DMS 273 (cell line): ENCODE data around the gene PLAGL2.
"Not testable (repeated sequence)": the region's sequence is repeated elsewhere in the genome, so short reads cannot be mapped to it uniquely, and the experiment has no call there.

Experiments used
- DNase-seq: peaks from one replicate; lab custom pipeline; 2025; ENCODE audit not compliant: unreplicated experiment; lab: John Stamatoyannopoulos, UW

Gene PLAGL2, protein sequence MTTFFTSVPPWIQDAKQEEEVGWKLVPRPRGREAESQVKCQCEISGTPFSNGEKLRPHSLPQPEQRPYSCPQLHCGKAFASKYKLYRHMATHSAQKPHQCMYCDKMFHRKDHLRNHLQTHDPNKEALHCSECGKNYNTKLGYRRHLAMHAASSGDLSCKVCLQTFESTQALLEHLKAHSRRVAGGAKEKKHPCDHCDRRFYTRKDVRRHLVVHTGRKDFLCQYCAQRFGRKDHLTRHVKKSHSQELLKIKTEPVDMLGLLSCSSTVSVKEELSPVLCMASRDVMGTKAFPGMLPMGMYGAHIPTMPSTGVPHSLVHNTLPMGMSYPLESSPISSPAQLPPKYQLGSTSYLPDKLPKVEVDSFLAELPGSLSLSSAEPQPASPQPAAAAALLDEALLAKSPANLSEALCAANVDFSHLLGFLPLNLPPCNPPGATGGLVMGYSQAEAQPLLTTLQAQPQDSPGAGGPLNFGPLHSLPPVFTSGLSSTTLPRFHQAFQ

DNA sequence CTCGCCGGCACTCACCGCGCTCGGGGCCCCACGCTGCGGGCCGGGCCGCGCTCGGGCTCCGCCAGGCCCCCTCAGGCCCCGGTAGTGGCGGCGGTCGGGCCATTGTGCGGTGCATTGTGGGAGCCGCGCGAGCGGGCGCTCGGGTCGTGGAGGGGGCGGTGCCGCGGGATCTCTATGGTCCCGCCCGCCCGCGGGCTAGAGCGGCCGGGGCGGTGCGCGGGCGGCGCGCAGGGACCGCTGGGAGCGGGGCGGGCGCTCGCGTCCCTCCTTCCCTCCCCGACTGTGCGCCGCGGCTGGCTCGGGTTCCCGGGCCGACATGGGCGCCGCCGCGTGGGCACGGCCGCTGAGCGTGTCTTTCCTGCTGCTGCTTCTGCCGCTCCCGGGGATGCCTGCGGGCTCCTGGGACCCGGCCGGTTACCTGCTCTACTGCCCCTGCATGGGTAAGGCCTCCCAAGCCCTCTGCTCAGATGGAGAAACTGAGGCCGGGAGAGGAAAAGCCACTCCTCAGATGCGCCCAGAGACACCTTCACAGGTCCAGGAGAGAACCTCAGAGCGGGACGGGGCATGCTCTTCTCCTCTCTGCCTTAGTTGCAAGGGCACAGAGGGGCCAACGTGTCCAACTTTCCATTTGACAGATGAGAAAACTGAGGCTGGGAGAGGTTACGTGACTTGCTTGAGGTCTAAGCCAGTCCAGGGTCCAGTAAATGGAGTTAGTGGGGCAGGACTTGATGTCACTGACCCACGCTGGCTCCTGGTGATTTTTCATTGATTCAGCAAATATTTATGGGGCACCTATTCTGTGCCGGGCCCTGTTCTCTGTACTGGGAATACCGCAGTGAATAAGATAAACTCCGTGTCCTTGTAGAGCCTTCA, at the start of gene PLAGL2, which contains the start of gene POFUT1:
Gene PLAGL2 (minus strand): TSS at position 118 of the 873 bp plus-strand sequence. CDS start 5,565 bp downstream, outside the sequence.
Gene POFUT1 (plus strand): TSS at position 255 of the 873 bp plus-strand sequence. CDS start 62 bp downstream, at position 317.
- DNase-seq = peak; percentile 97

GRCh38 chr20:32252189-32252588, 44.6 kb upstream of the PLAGL2 start:
- DNase-seq = no peak

GRCh38 chr20:32251470-32251869, 43.9 kb upstream of the PLAGL2 start:
- no peak for DNase-seq

GRCh38 chr20:32249030-32249738, 41.6 kb upstream of the PLAGL2 start:
- DNase-seq = no peak

DNA sequence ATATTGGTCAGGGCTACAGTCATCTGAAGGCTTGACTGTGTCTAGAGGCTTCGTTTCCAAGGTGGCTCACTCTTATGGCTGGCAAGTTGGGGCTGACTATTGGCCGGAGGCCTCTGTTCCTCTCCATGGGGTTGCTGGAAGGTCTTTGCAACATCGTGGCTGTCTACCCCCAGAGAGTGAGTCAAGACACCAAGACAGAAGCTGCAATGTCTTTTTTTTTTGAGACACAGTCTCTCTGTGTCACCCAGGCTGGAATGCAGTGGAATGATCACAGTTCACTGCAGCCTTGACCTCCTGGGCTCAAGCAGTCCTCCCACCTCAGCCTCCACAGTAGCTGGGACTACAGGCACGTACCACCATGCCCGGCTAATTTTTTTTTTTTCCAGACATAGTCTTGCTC, 40.5 kb upstream of the PLAGL2 start:
- no peak for DNase-seq

DNA sequence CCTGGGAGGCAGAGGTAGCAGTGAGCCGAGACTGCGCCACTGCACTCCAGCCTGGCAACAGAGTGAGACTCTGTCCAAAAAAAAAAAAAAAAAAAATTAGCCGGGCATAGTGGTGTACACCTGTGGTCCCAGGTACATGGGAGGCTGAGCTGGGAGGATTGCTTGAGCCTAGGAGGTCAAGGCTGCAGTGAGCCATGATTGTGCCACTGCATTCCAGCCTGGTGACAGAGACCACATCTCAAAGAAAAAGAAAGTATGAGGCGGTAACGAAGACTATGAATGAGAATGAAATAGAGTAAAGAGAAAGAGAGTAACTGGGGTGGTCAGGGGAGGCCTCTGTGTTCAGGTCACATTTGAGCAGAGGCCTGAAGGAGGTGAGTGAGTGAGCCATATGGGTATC, 38.7 kb upstream of the PLAGL2 start:
- not testable (repeated sequence) for DNase-seq

- DNase-seq = no peak
Observed at GRCh38 chr20:32244959-32245358, 37.4 kb upstream of the PLAGL2 start.

DNA sequence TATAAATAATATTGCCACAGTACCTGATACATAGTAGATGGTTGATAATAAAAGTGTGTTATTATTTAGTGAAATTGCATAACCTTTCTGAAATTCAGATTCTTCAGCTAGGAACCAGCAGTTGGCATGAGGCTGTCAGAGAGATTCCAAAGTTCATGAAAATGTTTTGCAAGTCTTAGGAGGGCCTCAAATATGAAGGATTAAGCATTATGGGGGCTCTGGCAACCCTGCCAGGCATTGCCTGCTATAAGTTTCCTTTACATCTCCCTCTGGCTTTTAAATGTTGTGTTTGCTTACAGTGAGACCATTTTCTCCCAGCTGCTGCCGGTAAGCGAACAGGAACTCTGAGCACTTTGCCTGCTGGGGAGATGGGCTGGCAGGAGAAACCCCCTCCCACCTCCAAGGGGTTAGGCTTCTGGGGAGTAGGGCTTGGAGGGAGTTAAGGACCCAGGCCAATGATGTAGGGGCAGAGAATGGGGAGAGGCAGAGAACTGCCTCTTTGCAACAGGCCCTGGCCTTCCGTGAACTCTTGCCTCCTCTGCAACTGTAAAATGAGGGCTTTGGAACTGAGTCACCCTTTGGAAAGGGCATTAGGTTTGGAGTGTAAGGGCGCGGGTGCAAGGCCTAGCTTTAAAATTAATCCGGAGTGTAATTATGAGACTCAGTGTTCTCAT, 36.7 kb upstream of the PLAGL2 start:
- no peak for DNase-seq

- no peak for DNase-seq
Observed at GRCh38 chr20:32241807-32242206, 34.3 kb upstream of the PLAGL2 start.

- DNase-seq = no peak
Observed at GRCh38 chr20:32240205-32240604, 32.7 kb upstream of the PLAGL2 start.

DNA sequence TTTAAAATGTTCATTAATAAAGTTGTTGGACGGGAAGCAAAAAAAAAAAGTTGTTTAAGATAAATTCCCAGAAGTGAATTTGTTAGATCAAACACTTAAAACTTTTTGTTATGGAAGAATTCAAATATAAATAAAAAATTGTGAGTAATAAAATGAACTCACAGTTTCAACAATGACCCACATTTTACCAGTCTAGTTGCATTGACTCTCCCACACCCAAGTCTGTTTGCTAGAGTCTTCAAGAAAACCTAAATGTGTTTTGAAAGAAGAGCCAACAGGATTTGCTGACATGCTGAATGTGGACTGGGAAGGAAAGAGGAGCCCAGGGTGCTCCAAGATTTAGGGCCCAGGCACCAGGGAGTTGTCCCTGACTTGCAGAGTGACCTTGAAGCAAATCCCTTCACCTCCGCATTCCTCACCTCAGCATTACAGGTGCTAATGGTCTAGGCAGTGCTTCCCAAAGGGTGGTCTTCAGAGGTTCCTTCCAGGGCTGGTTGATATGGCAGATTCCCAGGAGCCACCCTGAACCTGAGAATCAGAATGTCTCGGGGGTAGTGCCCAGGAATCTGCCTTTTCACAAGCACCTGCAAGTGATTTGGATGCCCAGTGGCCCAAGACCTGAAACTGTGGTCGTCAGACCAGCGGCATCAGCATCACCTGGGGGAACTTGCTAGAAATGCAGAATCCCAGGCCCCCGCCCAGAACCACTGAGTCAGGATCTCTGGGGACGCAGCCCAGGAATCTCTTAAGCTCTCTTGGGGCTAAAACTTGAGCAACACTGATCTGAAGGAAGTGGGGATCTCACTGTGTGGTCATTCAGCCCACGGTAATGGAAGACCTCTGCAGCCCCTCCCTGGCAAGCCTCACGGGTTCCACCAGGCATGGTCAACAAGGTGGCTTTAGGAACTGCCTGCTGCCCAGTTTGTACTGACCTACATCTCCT, 31.2 kb upstream of the PLAGL2 start:
- DNase-seq = no peak

GRCh38 chr20:32237419-32237818, 29.9 kb upstream of the PLAGL2 start:
- no peak for DNase-seq

- no peak for DNase-seq
Observed at GRCh38 chr20:32236819-32237218, 29.3 kb upstream of the PLAGL2 start.

DNA sequence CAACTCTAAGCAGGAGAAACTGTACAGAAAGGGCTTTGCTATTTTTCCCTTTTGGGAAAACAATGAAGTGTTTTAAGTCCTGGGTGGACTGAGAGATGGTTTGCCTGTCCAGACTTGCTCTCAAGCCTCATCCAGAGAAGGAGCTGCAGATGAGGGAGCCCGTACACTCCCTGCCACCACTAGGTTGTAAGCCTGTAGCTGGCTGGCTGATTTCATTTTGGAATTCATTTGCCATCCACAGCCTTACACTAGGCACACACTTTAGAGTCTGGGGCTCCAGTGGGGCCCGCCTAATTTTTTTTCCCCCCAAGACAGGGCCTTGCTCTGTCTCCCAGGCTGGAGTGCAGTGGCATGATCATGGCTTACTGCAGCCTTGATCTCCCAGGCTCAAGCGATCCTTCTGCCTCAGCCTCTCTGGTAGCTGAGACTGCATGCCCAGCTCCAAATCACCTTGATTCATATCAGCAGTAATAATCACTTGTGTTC, 28.5 kb upstream of the PLAGL2 start:
- DNase-seq = no peak

DNA sequence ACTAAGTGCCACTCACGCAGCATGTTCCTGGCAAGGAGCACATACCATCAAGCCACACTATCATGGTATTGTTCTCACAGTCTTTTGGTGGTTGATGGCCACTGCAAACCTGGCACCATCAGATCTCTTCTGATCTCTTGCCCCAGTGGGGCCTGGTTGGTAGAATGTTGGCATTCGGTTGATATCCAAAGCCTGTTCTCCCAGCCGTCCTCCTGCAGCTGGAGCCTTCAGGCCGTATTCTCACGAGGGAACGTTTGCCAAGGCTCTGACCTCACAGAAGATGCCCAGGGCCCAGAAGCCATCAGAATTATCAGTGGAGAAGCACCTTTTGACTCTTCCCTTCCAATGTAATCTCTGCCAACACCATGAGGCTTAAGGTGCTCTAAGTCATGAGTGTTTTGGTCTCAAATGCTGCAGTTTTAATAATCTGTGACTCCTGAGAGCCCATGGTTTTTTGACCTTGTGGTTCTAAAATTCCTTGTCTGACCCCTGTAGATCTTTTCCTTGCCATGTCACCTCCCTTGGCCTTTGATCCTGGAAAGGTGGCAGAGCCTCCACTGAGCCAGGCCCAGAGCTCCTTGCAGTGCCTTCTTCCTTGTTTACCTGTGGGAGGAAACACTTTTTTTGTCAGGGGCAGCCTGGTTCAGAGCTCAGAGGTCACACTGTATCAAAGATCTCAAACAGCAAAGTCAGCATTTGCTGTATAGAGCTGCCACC, 27.9 kb upstream of the PLAGL2 start:
- no peak for DNase-seq

- no peak for DNase-seq
Observed at GRCh38 chr20:32234135-32234808, 26.7 kb upstream of the PLAGL2 start.

GRCh38 chr20:32233286-32233685, 25.7 kb upstream of the PLAGL2 start:
- DNase-seq = no peak

DNA sequence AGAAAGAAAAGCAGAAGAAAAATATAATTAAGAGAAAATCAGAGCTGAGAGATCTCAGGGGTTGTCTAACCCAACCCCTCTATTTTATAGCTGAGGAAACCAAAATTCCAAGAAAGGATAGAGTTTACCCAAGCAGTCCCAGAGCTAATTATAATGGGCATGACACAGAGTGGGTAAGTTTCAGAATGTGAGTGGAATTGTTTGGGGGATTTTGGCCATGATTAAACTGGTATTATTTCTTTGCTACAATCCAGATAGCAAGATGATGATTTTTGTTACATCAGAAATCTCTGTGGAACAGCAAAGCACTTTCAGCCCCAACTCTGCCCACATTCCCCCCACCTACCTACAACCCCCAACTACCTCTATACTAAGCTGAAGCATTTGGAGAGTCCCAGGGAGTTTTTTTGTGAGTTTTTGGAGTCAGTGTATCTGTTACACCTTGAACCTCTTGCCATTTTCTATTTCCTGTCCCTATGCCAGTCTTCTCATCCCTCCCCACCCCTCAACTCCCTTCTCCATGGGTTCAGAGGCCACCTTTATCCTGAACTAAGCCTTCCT, 24.9 kb upstream of the PLAGL2 start:
- no peak for DNase-seq
